ENCODE measurements around the gene SF3B1.

DNA sequence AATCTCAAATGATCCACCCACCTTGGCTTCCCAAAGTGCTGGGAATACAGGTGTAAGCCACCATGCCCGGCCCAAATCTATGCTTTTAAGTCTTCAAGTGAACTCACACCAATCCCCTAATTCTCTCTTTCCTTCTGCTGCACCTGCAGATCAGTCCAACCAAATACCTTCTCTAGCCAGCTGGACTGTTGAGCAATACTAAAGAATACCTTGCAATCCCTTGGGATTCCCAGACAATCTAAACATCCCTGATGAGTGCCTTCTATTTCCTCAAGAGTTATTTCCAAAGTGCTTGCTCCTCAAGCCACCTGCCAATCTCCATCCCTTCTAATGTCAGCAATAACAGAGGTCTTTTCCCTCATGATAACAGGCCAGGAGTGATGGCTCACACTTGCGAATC, 48.6 kb downstream of the SF3B1 start:
- TF ChIP-seq, protein P1, sequence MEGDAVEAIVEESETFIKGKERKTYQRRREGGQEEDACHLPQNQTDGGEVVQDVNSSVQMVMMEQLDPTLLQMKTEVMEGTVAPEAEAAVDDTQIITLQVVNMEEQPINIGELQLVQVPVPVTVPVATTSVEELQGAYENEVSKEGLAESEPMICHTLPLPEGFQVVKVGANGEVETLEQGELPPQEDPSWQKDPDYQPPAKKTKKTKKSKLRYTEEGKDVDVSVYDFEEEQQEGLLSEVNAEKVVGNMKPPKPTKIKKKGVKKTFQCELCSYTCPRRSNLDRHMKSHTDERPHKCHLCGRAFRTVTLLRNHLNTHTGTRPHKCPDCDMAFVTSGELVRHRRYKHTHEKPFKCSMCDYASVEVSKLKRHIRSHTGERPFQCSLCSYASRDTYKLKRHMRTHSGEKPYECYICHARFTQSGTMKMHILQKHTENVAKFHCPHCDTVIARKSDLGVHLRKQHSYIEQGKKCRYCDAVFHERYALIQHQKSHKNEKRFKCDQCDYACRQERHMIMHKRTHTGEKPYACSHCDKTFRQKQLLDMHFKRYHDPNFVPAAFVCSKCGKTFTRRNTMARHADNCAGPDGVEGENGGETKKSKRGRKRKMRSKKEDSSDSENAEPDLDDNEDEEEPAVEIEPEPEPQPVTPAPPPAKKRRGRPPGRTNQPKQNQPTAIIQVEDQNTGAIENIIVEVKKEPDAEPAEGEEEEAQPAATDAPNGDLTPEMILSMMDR (IDR thresholded peaks at IDR 0.05): no peak
- no peak for TF ChIP-seq EZH2 (IDR thresholded peaks at IDR 0.05; ENCODE audit: borderline replicate concordance, insufficient read depth, low read depth, low read length, poor library complexity, severe bottlenecking)
